GM18517 (cell line): Measurements from ENCODE around the gene ZSCAN16.
"Not testable (repeated sequence)": the region's sequence is repeated elsewhere in the genome, so short reads cannot be mapped to it uniquely, and the experiment has no call there.

ENCODE experiments used
- ATAC-seq: cut with Tn5 transposase; IDR thresholded peaks from one replicate; pipeline ENCODE4 v1.9.1; 2021; ENCODE audit warnings: mild to moderate bottlenecking, moderate library complexity; ENCODE audit not compliant: unreplicated experiment

ZSCAN16 gene

DNA sequence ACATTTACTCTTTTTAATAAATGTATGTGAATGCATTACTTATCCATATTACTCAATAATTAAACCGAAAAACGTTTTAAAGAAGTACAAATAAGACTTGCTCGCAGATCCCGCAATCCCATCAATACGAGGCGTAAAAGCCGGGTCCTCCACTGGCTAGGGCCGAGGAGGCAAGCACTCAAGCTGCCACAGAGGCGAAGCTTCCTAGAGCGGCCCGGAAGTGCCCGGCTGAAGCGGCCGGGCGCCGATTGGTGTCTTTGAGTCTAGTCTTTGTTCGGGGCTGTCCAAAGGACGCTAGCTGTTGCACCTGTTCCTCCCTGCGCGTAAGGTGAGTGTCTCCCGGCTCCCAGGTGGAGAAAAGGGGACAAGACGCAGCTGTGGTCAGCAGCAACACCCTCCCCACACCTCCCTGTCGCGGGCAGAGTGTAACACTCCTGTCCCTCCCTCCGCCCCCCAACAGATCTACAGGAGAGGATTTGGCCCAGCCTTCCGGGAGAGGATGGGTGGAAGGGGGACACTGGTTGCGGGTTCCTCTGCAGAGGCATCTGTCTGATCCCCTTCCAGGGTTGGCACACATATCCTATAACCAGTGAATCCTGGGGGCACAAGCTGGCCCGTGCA lies at the start of gene ZSCAN16:
TSS of gene ZSCAN16 (plus strand) at position 260 of the 621 bp plus-strand sequence. CDS start 835 bp downstream, outside the sequence.
- peak; percentile 85 for ATAC-seq

DNA sequence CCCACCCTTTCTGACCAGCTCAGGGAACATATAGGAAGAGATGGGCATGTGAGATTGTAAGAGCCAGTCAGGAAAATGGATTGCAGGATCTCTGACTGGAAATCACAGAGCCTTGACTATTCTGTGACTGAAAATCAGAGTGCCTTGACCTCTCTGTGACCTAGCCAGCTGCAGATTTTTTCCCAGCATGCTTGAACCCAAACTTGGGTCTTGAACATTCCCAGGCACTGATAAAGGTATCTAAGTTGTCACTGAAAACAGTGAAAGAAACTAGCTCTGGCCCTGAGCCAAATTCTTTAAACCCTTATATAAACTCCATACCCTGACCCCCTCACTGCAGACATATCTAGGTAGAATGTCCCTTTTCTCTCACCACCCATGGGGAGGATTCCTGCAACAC lies 46.4 kb upstream of the ZSCAN16 start:
- ATAC-seq: no peak

DNA sequence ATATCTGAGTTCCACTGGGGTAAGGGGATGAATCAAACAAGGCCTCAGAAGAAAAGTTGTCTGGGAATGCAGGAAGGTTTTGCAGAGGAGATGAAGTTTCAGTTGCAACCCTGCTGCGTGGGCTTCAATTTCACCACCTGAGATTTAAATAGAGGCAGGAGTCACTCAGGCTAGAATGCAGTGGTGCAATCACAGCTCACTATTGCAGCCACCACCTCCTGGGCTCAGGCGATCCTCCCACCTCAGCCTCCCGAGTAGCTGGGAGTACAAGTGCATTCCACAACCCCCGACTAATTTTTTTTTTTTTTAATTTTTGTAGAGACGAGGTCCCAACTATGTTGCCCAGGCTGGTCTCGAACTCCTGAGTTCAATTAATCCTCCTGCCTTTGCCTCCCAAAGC lies 45.6 kb upstream of the ZSCAN16 start:
- no peak for ATAC-seq

DNA sequence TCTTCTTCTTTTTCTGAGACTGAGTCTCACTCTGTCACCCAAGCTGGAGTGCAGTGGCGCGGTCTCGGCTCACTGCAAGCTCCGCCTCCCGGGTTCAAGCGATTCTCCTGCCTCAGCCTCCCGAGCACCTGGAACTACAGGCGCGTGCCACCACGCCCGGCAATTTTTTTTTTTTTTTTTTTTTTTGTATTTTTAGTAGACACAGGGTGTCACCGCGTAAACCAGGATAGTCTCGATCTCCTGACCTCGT lies 44.1 kb upstream of the ZSCAN16 start, which contains the start of gene ZNF165:
TSS of gene ZNF165 (plus strand) at position 188 of the 250 bp plus-strand sequence. CDS start 4,913 bp downstream, outside the sequence.
- peak; percentile 21 for ATAC-seq

DNA sequence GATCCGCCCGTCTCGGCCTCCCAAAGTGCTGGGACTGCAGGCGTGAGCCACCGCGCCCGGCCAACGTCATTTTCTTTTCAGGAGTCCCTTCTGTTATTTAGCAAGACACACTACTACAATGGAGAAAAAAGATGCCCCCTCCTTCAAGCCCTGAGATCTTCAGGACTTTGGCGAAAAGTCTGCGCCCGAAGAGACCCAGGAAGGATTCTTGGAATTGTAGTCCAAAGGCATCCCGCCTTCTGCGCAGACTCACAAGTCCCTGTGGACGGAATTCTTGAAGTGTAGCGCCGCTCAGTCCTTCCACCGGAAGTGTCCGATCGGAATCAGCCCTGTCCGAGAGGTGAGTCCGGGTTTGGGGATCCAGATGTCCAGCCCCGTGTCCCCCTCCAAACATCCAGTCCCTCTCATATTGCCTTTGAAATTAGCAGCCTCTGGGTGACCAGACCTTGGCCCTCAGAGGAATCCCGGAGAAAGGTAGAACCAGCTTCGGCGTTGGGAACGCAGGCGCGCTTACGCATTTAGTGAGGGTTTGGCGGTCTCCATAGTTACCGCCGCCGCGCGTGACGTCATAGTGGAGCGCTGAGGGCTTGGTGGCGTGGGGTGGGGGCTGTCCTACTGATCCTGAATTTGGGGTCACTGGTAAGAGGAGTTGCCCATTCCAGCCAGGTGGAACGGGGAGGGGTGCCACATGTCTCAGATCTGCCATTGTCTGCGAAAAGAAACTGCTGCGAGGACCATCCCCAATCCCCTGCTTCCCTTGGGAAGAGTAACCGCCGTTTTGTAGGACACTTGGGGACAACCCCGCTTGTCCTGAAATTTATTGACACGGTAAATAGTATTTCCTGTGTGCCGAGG lies 43.6 kb upstream of the ZSCAN16 start:
- ATAC-seq: peak; percentile 64

DNA sequence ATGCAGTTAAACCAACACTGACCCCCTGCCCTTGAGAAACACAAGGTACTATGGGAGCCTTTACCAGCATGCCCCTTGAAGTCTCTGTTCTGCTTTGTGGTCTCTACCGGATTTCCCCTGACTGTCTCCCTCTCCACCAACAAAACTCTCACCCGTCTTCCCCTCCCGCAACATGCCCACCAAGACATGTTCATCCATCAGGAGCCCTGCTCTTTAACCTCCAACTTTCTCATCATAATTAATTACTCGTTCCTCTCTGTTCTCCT lies 43.0 kb upstream of the ZSCAN16 start:
- ATAC-seq: peak; percentile 47

DNA sequence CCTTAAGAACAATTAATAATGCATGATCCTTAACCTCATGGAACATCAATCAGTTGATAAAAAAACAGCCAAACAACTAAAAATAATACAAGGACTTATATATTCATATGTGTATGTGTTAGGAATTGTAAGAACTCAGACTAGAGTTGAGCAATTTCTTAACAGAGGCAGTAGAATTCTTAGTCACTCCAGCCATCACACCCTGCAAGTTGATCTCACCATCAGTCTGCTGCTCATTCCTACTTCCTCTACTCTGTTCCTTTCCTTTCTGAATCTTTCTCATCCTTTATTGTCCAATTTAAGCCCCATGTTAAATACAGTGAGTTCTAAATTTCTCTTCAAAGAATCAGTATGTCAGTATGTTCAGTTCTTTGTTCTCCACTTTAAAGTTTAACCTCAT lies 41.5 kb upstream of the ZSCAN16 start:
- ATAC-seq: no peak

DNA sequence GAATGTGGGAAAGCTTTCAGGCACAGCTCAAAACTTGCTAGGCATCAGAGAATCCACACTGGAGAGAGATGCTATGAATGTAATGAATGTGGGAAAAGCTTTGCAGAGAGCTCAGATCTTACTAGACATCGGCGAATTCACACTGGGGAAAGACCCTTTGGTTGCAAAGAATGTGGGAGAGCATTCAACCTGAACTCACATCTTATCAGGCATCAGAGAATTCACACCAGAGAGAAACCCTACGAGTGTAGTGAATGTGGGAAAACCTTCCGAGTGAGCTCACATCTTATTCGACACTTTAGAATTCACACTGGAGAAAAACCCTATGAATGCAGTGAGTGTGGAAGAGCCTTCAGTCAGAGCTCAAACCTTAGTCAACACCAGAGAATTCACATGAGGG lies 35.4 kb upstream of the ZSCAN16 start:
- ATAC-seq: no peak

DNA sequence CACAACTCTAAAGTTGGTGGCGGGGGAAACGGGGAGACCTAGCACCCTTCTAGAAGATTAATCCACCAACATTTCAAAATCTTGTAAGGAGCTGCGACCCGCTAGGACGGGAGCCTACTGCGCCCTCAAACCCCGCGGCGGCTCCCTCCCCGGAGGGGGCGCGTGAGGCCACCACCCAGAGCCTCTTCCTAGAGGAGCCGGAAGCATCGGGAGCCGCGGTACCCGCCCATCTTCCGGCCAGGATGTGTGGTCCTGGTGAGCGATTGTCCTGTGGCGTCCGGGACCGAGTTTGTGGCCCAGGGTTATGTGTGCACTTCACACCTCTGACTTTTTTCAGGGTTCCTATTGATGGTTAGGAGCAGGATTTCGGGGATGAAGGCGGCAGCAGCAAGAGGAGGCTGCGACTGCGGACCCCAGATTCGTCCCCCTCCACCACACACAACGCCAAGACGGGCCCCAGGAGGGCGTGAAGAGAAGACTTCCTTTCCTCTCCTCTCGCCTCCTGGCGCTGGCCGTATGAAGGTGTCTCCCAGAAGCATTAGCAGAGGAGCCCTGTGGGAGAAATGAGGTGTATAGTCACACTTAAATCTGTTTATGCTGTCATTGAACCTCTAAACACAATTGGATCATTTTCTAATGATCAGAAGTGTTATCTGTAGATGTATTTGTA lies 33.4 kb upstream of the ZSCAN16 start:
- ATAC-seq: no peak

DNA sequence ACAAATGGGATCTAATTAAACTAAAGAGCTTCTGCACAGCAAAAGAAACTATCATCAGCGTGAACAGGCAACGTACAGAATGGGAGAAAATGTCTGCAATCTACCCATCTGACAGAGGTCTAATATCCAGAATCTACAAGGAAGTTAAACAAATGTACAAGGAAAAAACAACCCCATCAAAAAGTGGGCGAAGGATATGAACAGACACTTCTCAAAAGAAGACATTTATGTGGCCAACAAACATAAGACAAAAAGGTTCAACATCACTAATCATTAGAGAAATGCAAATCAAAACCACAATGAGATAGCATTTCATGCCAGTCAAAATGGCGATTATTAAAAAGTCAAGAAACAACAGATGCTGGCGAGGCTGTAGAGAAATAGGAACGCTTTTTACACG lies 22.2 kb upstream of the ZSCAN16 start:
- ATAC-seq: not testable (repeated sequence)

DNA sequence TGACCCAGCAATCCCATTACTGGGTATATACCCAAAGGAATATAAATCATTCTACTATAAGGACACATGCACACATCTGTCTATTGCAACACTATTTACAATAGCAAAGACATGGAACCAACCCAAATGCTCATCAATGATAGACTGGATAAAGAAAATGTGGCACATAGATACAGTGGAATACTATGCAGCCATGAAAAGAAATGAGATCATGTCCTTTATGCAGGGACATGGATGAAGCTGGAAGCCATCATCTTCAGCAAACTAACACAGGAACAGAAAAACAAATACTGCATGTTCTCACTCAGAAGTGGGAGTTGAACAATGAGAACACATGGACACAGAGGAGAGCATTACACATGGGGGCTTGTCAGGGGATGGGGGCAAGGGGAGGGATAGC lies 21.7 kb upstream of the ZSCAN16 start:
- not testable (repeated sequence) for ATAC-seq

DNA sequence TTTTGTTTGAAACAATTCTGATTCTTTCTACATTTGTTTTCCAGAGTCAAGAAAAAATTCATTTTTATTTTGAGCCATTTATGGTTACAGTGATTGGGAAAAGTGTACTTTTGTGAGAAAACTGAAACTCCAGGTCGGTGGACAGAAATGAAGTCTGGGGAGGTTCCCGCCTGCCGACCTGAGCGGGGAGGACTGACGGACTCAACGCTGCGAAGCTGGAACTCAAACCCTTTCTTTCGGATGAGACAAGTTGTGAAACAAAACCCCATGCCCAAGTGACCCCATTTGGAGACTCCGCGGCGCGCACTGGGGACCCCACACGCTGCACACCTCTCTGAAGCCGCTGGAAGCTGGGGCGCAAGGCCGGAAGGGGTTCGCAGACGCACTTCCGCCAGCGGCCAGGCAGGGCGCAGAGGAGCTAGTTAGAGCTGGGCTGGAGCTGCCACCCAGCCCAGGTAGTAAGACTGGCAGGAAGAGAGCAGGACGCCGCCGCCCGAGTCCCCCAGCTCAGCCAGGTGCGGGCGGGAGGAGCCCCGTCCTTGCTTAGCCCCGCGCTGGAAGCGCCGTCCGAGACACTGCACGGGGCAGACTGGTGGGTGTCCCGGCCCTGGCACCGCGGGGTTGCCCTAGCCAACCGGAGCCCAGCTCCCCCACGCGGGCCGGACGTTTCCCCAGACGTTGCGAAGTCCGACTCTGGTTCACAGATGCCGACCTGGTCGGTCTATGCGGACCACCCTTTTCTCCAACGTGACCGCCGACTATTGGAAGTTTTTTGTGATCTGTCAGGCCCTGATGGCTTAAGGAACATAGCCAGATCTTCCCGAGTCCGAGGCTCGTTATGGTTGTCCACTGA lies 19.8 kb upstream of the ZSCAN16 start:
- peak; percentile 94 for ATAC-seq

DNA sequence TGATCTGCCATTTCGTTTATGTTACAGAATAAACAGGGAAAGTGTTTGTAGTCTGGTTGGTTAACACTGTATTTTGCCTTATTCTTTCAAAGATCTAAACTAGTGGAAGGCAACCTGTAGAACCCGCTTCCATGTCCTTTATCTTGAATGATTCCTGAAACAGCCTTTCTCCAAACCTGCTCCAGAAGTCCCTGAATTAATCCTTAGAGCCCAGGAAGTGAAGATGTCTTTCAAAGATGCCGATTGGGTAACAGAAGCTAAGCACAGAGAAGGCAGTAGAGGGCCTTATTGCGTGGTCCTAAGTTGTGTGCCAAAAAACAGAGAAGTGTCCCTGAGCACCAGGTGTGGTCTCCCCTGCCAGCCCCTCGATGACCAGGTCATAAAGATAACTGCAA lies 19.2 kb upstream of the ZSCAN16 start:
- no peak for ATAC-seq

DNA sequence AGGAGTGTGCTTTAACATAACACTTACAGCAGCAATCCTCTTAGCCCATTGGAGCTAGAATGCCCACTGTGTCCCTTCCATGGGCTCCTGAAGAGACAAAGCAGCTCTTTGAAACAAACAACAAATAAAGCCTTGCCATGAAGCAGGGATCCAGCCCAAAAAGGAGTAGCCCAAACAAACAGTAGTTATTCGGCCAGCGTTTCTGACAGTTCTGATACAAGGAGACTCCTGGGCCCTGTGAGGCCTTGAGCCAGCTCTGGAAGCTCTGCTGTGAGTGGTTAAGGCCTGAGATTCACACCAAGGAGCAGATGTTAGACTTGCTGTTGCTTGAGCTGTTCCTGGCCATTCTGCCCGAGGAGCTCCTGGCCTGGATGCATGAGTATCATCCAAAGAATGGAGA lies 16.9 kb upstream of the ZSCAN16 start:
- no peak for ATAC-seq

DNA sequence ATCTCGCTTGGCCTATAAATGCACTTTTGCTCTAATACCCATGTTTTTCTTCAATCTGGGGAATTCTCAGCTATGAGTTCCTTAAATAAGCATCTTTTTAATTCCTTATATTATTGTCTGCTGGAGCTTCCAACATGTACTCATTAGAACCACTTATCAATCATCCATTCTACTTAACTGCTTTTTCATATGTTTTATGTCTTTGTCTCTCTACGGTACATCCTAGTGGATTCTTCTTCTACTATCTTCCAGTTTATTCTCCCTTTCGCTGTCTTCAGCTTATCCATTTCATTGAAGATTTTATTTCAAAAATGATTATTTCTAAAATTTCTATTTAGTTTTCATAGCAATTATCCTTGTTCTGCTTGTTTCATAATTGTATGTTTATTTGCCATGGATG lies 12.4 kb upstream of the ZSCAN16 start:
- no peak for ATAC-seq

DNA sequence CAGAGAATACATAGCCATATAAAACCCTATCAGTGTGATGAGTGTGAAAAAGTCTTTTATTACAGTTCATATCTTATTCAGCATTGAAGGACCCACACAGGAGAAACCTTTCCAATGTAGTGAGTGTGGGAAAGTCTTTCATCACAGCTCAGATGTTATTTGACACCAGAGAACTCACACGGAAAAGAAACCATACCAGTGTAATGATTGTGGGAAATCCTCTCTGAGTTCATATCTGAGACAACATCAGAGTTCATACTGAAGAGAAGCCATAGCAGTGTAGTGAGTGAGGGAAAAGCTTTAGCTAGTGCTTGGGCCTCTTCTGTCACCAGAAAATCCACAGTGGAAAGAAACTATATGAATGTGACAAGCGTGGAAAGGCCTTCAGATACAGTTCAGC lies 8.6 kb upstream of the ZSCAN16 start:
- no peak for ATAC-seq

DNA sequence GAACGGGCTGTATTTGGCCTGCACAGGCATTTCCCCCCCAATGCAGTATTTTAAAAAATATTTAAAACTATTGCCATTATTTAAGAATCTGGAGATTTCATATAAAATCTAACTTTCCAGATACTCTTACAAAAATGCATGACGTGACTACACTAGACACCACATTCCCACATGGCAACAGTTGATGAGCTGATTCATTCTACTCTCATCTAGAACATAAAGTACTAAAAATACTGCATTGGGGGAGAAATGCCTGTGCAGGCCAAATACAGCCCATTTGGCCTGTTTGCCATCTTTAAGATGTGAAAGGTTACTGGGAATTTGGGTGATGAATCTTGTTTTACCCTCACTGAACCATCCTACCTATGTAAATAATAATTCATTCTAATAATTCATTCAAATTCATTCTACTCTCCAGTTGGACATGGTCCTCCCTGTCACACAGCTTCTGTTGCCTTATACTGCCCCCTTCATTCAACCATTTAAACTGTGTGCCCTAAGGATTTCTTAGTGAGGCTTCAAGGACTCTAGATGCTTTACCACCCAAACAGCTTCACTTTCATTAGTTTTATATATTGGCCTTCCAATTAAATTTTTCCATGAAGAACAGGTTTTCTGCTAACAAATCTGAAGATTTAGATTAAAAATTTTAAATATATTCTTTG lies 6.9 kb upstream of the ZSCAN16 start:
- ATAC-seq: no peak

DNA sequence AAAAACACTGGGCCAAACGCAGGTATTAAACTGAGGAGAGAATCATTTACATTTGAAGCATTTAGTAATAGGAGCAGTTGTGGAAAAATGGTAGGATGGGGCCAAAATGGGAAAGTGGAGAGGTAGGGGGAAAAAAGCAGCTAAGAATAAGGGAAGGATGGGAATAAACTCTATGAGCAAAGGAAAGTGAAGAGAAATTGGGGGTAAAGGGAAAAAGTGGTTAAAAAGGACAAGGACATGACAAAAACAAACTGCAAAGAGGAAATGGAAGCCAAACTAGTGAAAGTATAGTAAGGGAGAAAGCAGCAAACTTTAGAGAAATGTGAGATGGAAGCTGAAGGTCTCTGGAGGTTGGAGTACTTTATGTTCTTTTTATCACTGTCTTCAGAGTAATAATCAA lies 6.2 kb upstream of the ZSCAN16 start:
- ATAC-seq: no peak

DNA sequence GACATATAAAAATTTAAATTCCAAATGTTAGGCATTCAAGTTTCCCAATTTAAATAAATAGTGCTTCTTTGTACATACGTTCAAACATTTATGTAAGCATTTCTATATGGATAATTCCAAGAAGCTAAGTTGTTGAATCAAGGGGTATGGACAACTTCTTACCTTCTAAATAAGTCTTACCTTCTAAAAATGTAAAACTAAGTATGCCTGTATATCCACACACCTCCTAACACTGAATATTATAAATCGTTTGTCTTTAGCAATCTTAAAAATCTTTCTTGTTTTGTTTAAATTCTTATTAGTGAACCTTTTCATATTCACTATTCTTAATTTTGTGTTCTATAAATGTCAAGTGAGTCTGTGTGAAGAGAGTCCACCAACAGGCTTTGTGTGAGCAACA lies 2.5 kb upstream of the ZSCAN16 start:
- ATAC-seq: no peak

DNA sequence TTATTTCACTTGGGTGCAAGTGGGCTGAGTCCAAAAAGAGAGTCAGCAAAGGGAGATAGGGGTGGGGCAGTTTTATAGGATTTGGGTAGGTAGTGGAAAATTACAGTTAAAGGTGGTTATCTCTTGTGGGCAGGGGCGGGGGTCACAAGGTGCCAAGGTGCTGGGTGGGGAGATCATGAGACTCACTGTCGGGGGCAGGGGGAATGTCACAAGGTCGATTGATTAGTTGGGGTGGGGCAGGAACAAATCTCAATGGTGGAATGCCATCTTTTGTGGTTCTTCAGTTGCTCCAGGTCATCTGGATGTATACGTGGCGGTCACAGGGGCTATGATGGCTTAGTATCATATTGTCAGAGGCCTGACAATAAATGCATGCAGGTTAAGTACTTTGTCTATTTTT lies 2.1 kb upstream of the ZSCAN16 start:
- not testable (repeated sequence) for ATAC-seq

DNA sequence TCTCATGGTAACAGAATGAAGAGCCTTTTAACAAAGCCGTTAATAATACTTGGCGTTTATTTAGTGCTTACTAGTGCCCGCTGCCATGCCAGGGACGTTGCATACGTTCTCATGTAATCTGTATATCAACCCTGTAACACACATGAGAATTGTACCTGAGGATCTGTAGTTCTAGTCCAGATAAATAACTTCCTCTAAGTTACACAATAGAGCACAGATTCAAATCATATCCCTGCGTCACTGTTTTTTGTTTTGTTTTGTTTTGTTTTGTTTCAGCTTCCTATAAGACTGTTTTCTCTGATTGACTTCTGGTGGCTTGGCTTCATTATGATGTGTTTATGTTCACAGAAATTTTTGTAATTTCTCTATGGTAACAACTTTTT lies 553 bp downstream of the ZSCAN16 start:
- ATAC-seq: peak; percentile 5
